HG02973 (cell line): Measurements from ENCODE around the gene LTN1.
"Not testable (repeated sequence)": the region's sequence is repeated elsewhere in the genome, so short reads cannot be mapped to it uniquely, and the experiment has no call there.

Experiments used
- ATAC-seq: cut with Tn5 transposase; IDR thresholded peaks from one replicate; pipeline ENCODE4 v1.9.1; 2021; ENCODE audit warnings: moderate library complexity; ENCODE audit not compliant: unreplicated experiment

The LTN1 gene

DNA sequence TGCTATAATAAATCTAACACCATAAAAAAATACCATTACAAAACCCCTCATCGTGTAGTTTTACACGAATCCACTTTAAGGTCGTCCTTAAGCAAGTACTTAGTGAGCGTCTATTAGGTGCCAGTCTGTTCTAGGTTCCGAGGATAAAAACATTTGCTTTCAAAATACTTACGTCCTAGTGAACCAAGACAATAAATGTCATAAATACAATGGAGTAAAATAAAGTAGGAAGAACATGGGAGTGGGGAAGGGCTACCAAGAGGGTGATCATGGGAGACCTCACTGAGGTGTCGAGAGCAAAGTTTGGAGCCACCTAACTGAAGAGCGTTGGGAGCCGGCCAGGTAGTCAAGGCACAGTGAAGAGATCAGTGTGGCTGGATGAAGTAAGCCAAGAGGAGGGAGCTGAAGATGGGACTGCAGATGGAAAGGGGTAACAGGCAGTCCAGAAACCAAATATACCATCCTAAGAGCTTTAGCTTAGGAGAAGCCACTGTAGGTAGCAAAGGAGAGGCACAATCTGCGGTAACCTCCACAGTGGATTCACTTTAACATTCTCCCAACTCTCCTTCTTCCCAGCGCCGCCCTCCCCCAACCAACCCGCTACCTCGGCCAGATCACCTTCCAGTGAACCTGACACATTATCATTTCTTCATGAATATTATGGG lies 684 bp downstream of the LTN1 start:
- ATAC-seq = peak; percentile 4

DNA sequence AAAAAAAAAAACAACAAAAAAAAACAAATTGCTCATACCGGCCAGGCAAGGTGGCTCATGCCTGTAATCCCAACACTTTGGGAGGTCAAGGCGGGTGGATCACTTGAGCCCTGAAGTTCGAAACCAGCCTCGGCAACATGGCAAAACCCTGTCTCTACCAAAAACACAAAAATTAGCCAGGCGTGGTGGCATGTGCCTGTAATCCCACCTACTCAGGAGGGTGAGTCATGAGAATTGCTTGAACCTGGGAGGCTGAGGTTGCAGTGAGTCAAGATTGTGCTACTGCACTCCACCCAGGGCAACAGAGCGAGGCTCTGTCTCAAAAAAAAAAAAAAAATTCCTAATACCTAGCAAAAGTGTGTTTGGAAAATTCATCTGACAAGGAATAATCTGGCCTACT lies 4.5 kb downstream of the LTN1 start:
- ATAC-seq = not testable (repeated sequence)

DNA sequence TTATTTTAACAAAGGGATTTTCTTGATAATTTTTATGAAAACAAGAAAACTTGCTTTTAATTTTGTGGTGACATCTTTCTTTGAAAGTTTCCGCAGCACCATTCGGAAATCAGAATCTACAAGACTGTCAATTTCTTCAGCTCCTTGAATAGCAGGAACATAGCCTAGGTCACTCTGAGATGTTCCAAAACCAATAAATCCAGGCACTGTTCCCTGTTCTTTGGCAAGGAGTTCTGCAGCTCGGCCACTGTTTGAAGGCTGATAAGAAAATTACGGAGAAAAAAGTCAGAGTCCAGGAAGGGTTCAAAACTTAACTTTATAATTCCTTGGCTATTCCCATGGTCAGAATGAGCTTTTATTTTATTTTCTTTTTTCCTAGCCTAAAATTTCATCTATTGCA lies 6.0 kb downstream of the LTN1 start:
- no peak for ATAC-seq

GRCh38 chr21:28982637-28983036 lies 10.0 kb downstream of the LTN1 start:
- ATAC-seq = no peak

DNA sequence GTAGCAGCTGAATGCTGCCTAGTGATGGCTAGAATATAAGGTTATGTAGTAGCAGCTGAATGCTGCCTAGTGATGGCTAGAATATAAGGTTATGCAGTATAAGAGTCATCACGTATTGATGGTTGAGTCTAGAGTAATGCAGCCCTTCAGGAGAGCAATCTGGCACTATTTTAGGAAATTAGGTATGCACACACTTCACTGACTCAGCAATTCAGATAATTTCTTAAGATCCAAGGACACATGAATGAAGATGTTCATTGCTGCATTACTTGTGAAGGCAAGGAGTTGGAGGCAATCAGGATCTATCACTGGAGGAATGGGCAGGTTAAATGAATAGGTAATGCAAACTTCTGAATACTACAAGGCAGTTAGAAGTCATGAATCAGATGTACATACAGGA lies 13.6 kb downstream of the LTN1 start:
- ATAC-seq = no peak

GRCh38 chr21:28975397-28975796 lies 17.3 kb downstream of the LTN1 start:
- no peak for ATAC-seq

- ATAC-seq = no peak
These were observed 18.0 kb downstream of the LTN1 start for GRCh38 chr21:28974531-28975227.

GRCh38 chr21:28972398-28972797 lies 20.3 kb downstream of the LTN1 start:
- no peak for ATAC-seq

DNA sequence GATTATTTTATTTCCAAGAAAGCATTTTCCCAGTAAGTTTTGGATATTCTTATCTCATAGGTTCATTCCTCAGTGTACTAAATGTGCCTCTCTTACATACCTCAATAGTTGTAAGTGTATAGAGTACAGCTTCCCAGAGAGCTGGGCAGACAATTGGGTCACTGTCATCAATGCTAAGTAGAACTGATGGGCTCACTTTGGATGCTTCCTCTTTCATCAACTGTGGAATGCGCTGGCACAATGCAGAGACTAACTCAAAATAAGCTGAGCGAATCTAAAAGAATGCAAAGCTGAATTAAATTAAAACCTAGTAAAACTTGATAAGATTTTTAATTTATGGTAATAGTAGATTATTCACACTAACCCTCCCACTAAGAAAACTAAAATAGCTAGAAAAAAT lies 21.5 kb downstream of the LTN1 start:
- no peak for ATAC-seq

GRCh38 chr21:28963831-28964230 lies 28.8 kb downstream of the LTN1 start:
- ATAC-seq = no peak

DNA sequence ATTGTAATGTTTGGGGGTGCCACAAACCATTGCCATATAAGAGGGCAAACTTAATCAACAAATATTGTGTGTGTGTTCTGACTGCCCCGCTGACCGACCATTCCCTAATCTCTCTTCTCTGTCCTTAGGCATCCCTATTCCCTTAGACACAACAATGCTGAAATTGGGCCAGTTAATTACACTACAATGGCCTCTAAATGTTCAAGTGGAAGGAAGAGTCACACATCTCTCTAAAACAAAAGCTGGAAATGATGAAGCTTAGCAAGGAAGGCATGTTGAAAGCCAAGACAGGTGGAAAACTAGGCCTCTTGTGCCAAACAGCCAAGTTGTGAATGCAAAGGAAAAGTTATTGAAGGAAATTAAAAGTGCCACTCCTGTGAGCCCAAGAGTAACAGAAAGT lies 30.2 kb downstream of the LTN1 start:
- ATAC-seq = no peak

DNA sequence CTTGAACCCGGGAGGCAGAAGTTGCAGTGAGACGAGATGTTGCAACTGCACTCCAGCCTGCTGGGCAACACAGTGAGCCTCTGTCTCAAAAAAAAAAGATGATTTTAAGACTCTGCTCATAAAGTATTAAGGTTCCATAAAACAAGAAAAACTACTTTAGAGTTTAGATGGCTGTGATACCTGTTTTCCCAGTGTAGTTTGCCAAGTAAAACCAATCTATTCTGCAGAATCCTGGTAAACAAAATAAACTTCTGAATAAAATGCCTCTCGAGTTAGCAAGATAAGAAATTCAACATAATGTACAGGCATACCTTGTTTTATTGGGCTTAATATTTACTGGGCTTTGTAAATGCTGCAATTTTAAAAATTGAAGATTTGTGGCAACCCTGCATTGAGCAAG lies 30.8 kb downstream of the LTN1 start:
- no peak for ATAC-seq

DNA sequence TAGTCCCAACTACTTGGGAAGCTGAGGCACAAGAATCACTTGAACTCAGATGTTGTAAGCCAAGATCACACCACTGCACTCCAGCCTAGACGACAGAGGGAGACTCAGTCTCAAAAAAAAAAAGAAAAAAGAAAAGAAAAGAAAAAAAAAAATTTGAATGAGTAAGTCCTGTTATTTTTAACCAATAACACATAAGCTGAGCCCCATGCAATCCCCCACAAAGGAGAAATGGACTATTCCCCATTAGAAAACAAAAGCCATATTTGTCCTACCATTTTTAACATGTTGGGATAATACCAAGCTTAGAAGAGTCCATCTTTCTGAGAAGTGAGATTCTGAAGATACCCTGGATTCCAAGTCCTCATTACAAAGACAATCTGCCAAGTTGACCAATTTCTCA lies 32.4 kb downstream of the LTN1 start:
- no peak for ATAC-seq

GRCh38 chr21:28959367-28960099 lies 33.1 kb downstream of the LTN1 start:
- ATAC-seq = no peak

DNA sequence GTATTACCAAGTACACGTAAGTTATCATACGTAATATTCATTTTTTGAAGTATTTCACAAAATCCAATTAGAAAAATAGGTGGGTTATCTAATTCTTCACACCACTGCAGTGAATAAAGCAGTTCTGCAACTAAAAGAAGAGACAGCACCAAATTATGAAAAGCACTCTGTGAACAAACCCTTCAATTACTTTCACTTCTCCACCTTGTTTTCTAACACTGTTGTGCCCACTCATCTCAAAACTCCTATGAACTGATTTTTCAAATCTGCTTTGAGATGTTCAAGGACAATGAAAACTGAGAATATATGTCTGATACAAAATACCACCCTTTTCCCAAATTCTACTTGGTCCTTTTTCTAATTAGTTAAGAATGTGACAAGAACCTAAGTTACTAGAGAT lies 39.4 kb downstream of the LTN1 start:
- ATAC-seq = peak; percentile 67

GRCh38 chr21:28952686-28953085 lies 40.0 kb downstream of the LTN1 start:
- no peak for ATAC-seq

DNA sequence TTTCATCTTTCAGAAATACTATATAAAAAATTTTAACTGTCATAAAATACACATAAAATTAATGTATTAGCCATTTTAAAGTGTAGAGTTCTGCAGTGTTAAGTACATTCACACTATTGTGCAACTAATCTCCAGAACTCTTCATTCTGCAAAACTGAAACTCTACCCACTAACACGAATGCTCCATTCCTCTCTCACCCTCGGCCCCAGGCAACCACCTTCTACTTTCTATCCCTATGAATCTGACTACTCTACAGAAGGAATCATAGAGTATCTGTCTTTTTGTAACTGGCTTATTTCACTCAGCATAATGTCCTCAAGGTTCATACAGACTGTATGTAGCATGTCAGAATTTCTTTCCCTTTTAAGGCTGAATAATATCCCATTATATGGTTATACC lies 43.4 kb downstream of the LTN1 start:
- no peak for ATAC-seq

DNA sequence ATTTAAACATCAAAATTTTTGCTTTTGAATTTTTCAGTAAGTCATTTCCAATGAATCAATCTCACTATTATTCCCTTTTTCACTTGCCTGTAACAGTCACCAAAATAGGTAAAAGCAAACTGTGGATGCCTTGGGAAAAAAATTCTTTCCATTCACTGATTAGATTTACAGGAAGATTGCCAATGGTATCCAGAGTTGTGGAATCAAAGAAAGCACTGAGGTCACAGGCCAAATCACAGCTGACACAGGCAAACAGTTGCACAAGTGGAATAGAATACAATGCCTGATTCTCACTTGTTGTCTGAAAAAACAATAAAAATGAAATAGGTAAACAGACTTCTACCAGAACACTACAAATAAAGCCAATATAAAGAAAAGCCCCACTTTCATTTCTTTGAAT lies 48.4 kb downstream of the LTN1 start:
- no peak for ATAC-seq

DNA sequence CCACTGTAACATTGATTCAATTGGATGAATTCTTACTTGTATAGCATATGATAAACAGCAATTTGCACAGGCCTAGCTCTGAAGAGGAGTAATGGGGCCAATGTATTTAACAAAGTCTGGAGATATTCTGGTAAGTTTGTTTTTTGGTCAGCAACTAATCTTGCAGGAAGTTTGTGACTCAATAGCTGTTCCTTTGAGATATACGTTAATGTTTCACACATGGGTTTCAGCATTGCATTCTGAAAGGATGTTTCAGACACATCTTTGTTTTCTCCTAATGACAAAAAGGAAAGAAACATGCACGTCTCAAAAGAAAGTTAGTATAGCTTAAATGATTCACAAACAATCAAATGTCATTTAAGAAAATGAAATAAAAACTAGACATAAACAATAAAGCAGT lies 49.0 kb downstream of the LTN1 start:
- ATAC-seq = no peak

DNA sequence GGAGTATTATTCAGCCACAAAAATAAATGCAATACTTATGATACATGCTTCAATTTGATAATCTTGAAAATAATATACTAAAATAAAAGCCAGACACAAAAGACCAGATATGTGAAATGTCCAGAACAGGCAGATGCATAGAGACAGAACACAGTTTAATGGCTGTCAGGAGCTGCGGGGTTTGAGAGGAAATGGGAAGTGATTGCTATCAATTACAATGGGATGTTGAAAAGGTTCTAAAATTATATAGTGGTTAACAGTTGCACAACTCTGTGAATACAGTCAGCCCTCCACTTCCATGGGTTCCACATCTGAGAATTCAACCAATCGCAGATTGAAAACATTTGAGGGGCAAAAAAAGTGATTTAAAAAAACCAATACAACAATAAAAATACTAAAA lies 54.0 kb downstream of the LTN1 start:
- no peak for ATAC-seq

GRCh38 chr21:28937737-28938136 lies 54.9 kb downstream of the LTN1 start:
- no peak for ATAC-seq

DNA sequence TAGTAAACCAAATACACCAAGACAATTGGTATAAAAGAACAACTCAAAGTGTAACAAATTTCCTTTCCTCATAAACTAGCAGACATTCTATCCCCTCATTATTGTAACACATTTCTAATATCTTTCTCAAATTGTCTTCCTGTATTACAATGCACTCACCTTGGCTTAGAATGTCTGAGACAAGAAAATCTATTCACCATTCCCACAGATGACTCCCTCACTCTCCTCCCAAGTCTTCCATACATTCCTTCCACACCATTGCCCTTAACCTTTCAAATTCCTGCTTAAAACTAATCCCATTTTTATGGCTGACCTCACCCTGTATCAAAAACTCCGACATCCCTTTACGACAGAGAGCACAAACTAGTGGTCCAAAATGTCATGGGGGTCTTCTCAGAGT lies 56.0 kb downstream of the LTN1 start:
- no peak for ATAC-seq
